Omental fat pad (tissue), 4 donors: Measurements from ENCODE around the gene C20orf96. TPM values are rescaled to one million over a fixed set of nuclear protein-coding genes. Genes with fewer than 3 reads are reported as not detected.

Experiments
- ATAC-seq: fragments of 150-250 bp; one replicate; pipeline ENCODE4 v1.9.1; 2016; ENCODE audit warnings: mild to moderate bottlenecking, moderate library complexity; ENCODE audit not compliant: low FRiP score
- DNase-seq: peaks from one replicate; pipeline ENCODE4 v3.0.0-alpha.2; 2019; ENCODE audit warnings: low spot score
- total RNA-seq, 4 donors: library from RNA; depleted of rRNA; stranded (reverse); fragments of >200 nt; gene quantifications; one replicate each; pipeline ENCODE4 v1.1.0, GENCODE V29; 2016
- TF ChIP-seq, protein P1 (sequence below), 3 donors: fragments of 450-650 bp; IDR thresholded peaks; one replicate each; pipeline ENCODE4 v1.5.1; 2016 to 2017; ENCODE audit warnings: antibody characterized with exemption in 3 of 3, mild to moderate bottlenecking in 3 of 3, moderate library complexity in 2 of 3

C20orf96 gene
- total RNA-seq, 4 donors from 2014 or later, result 1.4 to 3.0 (median 1.9) TPM

DNA sequence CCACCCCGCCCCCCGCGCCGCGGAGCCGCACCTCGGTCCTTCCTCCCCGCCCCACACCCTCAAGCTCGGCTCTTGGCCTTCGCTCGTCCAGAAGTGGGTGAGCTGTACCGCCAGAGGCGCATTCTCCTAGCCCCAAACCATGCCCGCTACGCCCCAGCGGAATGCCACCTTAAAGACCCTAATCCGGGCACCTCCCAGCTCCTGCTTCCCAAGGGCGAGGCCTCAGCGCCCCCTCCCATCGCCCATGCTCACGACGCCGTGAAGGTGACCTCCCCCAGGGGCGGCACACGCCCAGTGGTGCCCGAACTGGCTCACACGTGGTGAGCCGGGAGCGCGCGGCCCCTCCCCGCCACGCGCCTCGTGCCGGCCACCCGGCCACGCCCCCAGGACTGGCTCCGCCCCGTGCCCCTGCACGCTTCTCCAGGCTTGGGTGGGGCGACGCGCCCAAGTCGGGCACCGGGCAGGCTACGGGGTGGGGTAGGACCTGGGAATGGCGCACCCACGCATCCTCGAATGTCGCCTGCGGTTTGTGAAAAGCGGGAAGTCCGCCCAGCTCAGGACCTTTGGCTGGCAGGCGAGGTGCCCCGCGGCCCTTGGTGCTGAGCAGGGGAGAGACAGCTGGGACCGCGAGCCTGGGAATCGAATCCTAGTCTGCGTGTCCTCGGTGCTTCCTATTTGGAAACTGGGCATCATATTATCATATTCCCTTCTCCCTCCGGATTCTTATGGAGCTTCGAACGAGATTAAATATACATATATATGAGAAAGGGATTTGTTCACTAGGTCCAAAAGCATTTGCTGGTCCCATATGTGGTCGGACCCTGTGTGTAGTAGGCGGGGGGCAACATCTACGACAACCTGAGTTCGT is 33.9 kb upstream of the C20orf96 start:
- TF ChIP-seq, protein P1, sequence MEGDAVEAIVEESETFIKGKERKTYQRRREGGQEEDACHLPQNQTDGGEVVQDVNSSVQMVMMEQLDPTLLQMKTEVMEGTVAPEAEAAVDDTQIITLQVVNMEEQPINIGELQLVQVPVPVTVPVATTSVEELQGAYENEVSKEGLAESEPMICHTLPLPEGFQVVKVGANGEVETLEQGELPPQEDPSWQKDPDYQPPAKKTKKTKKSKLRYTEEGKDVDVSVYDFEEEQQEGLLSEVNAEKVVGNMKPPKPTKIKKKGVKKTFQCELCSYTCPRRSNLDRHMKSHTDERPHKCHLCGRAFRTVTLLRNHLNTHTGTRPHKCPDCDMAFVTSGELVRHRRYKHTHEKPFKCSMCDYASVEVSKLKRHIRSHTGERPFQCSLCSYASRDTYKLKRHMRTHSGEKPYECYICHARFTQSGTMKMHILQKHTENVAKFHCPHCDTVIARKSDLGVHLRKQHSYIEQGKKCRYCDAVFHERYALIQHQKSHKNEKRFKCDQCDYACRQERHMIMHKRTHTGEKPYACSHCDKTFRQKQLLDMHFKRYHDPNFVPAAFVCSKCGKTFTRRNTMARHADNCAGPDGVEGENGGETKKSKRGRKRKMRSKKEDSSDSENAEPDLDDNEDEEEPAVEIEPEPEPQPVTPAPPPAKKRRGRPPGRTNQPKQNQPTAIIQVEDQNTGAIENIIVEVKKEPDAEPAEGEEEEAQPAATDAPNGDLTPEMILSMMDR (IDR thresholded peaks at IDR 0.05), result peak in 1 of 3 donors; percentile 6
- peak; percentile 75 for DNase-seq
- peak; percentile 72 for ATAC-seq

DNA sequence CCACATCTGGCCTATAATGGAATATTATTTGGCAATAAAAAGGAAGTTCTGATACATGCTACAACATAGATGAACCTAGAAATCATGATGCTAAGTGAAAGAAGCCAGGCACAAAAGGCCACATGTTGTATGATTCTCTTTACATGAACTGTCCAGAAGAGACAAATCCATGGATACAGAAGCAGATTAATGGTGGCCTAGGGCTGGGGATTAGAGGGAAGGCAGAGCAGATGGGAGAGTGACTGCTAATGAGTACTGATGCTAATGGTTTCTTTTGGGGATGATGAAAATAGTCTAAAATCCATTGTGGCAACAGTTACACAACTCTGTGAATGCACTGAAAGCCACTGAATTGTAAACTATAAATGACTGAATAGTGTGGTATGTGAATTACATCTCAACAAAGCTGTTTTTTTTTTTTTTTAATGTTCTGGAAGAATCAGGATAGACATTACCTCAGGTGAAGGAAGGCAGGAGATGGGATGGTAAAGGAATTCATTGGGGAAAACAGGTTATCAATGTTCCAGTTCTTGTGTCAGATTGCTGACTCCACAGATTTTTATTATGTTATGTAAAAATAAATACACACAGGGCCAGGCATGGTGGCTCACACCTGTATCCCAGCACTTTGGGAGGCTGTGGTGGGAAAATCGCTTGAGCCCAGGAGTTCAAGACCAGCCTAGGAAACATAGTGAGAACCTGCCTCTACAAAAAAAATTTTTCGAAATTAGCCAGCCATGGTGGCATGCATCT is 25.9 kb upstream of the C20orf96 start:
- DNase-seq, result no peak
- ATAC-seq, result no peak
- TF ChIP-seq, protein P1 (IDR thresholded peaks at IDR 0.05), result no peak

DNA sequence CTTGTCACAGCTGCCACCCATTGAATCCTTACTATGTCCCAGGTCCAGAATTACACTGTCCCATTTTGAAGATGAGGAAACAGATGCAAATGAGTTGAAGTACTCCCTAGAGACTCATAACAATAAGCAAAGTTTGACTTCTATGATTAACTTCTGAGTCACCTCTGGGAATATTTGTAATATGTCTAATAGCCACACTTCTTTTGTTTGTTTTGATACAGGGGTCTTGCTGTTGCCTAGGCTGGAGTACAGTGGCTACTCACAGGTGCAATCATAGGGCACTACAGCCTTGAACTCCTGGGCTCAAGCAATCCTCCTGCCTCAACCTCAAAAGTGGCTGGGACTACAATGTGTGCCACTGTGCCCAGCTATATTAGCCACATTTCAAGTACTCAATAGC is 23.4 kb upstream of the C20orf96 start:
- TF ChIP-seq, protein P1 (IDR thresholded peaks at IDR 0.05), result no peak
- no peak for DNase-seq
- no peak for ATAC-seq

DNA sequence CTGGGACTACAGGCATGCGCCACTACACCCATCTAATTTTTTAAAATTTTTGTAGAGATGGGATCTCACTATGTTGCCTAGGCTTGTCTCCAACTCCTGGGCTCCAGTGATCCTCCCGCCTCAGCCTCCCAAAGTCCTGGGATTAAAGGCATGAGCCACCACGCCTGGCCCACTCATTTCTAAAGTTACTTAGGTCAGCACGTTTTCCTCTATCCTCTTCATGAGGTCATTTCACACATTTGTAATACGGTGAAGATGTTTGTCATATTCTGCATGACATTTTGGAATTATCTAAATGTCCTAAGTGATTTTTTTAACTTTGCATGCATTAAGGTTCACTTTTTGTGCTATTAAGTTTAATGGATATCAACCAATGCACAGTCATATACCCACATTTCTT is 22.9 kb upstream of the C20orf96 start:
- TF ChIP-seq, protein P1 (IDR thresholded peaks at IDR 0.05), result no peak
- no peak for DNase-seq
- ATAC-seq, result no peak

DNA sequence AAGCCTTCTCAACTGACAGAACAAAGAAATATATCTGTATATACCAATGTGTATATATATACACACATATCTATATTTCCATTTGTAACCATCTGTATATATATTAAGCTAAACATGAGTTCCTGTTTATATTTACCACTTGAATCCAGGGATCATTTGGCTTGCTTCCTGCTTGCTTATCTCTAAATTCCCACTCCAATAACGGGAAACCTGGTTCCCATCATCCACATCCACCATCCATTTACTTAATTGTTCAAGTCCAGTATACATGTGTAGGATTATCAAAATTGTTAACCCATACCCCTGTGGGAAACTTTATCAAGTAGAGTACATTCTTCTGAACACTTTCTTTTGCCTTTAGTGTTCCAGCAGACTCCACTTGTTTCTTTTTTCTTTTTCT is 22.3 kb upstream of the C20orf96 start:
- DNase-seq, result no peak
- ATAC-seq, result no peak
- TF ChIP-seq, protein P1 (IDR thresholded peaks at IDR 0.05), result no peak

DNA sequence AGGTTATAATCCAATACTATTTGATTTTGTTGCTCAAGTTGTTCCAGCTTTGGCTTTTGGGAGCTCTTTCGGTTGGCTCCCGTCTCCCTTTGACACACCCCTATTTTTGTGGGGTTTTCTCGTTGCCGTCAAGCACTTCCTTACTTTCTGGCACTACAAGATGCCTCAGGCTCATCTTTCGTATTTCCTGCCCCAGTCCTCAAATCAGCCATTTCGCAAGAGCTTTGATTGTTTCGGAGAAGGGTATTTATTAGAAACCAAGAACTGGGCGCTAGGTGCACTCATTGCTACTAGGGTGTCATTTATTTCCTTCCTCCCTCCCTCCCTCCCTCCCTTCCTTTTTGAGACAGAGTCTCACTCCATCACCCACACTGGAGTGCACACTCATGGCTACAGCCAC is 21.5 kb upstream of the C20orf96 start:
- ATAC-seq (no peak), DNase-seq (no peak)
- TF ChIP-seq, protein P1 (IDR thresholded peaks at IDR 0.05), result no peak
